GM23248 (cell line): ENCODE measurements around the gene ENPP5.

Source experiments
- EZH2 ChIP-seq: fragments of 200-600 bp; sonication (generic); IDR thresholded peaks from 2 replicates; pipeline ENCODE4 v1.6.1; 2018; ENCODE audit warnings: antibody characterized with exemption, mild to moderate bottlenecking; ENCODE audit not compliant: insufficient read depth, poor library complexity, severe bottlenecking
- EZH2phosphoT487 ChIP-seq: fragments of 200-600 bp; sonication (generic); IDR thresholded peaks from 2 replicates; pipeline ENCODE4 v1.6.1; 2018; ENCODE audit warnings: antibody characterized with exemption, moderate library complexity, mild to moderate bottlenecking, low read depth; ENCODE audit not compliant: insufficient read depth

GRCh38 chr6:46137387-46137786 lies 33.4 kb downstream of the ENPP5 start:
- TF ChIP-seq EZH2 (no peak), EZH2phosphoT487 (no peak)
